HG03060 (cell line): ENCODE measurements around the gene RPS2.
"Not testable (repeated sequence)": the region's sequence is repeated elsewhere in the genome, so short reads cannot be mapped to it uniquely, and the experiment has no call there.

Experiments used
- ATAC-seq: cut with Tn5 transposase; IDR thresholded peaks from one replicate; pipeline ENCODE4 v1.9.1; 2021; ENCODE audit warnings: low read depth, moderate number of reproducible peaks; ENCODE audit not compliant: unreplicated experiment

The RPS2 gene

GRCh38 chr16:1966460-1966859 is 1.8 kb upstream of the RPS2 start, which contains the start of gene RNF151:
TSS of gene RNF151 (plus strand) at chr16:1966856. CDS start at chr16:1966882, 26 bp downstream.
- ATAC-seq: no peak

- ATAC-seq: no peak
Measured at GRCh38 chr16:1965396-1966001, 873 bp upstream of the RPS2 start.

GRCh38 chr16:1963806-1964505 is 670 bp downstream of the RPS2 start:
- ATAC-seq: peak; percentile 2

GRCh38 chr16:1962161-1963153 is 2.2 kb downstream of the RPS2 start:
- not testable (repeated sequence) for ATAC-seq

GRCh38 chr16:1961651-1962067 is 3.0 kb downstream of the RPS2 start:
- ATAC-seq: no peak

GRCh38 chr16:1960665-1961630 is 3.7 kb downstream of the RPS2 start:
- no peak for ATAC-seq

GRCh38 chr16:1959269-1960039 is 5.2 kb downstream of the RPS2 start, which contains the start of gene NDUFB10:
TSS of gene NDUFB10 (plus strand) at chr16:1959538. CDS start at chr16:1959625, 87 bp downstream.
- ATAC-seq: no peak

- no peak for ATAC-seq
Measured at GRCh38 chr16:1958715-1959268, 5.8 kb downstream of the RPS2 start.

- not testable (repeated sequence) for ATAC-seq
Measured at GRCh38 chr16:1958143-1958491, 6.5 kb downstream of the RPS2 start.

GRCh38 chr16:1957434-1958142 is 7.0 kb downstream of the RPS2 start:
- not testable (repeated sequence) for ATAC-seq

- ATAC-seq: no peak
Measured at GRCh38 chr16:1953734-1954133, 10.9 kb downstream of the RPS2 start.

- no peak for ATAC-seq
Measured at GRCh38 chr16:1950559-1950958, 14.1 kb downstream of the RPS2 start.

- ATAC-seq: no peak
Measured at GRCh38 chr16:1950047-1950446, 14.6 kb downstream of the RPS2 start.

GRCh38 chr16:1949507-1949906 is 15.1 kb downstream of the RPS2 start:
- ATAC-seq: no peak

GRCh38 chr16:1947369-1947670 is 17.3 kb downstream of the RPS2 start:
- ATAC-seq: no peak

GRCh38 chr16:1946495-1947368 is 17.9 kb downstream of the RPS2 start:
- no peak for ATAC-seq
